DOHH2 (cell line): Measurements from ENCODE around the gene VHLL.

Experiments
- H3F3A ChIP-seq: fragments of 200-600 bp; sonication (generic), shearing (Covaris generic); 2 replicates; pipeline ENCODE4 v1.6.0; 2016; ENCODE audit warnings: antibody characterized with exemption, mild to moderate bottlenecking; ENCODE audit not compliant: control insufficient read depth, insufficient read depth
- H3K27ac ChIP-seq: fragments of 200-600 bp; sonication (generic); 2 replicates; pipeline ENCODE4 v1.5.1; 2014; ENCODE audit warnings: low read depth, mild to moderate bottlenecking, low read length, moderate library complexity
- H3K27me3 ChIP-seq: fragments of 200-600 bp; sonication (generic); 2 replicates; pipeline ENCODE4 v1.6.1; 2014; ENCODE audit warnings: mild to moderate bottlenecking, low read length, mixed read lengths; ENCODE audit not compliant: control insufficient read depth
- H3K36me3 ChIP-seq: fragments of 200-600 bp; sonication (generic); 2 replicates; pipeline ENCODE4 v1.6.1; 2014; ENCODE audit warnings: mild to moderate bottlenecking, low read length, moderate library complexity, mixed read lengths; ENCODE audit not compliant: control insufficient read depth
- H3K4me1 ChIP-seq: fragments of 200-600 bp; sonication (generic); 2 replicates; pipeline ENCODE4 v1.6.1; 2014; ENCODE audit warnings: mild to moderate bottlenecking, low read length, mixed read lengths; ENCODE audit not compliant: control insufficient read depth
- H3K4me2 ChIP-seq: fragments of 200-600 bp; sonication (generic); 2 replicates; pipeline ENCODE4 v1.6.0; 2014; ENCODE audit warnings: mild to moderate bottlenecking, low read length, moderate library complexity
- H3K4me3 ChIP-seq: fragments of 200-600 bp; sonication (generic); 2 replicates; pipeline ENCODE4 v1.5.1; 2014; ENCODE audit warnings: mild to moderate bottlenecking, low read length, mixed read lengths
- H3K79me2 ChIP-seq: fragments of 200-600 bp; sonication (generic); 2 replicates; pipeline ENCODE4 v1.6.1; 2014; ENCODE audit warnings: mild to moderate bottlenecking, low read length, mixed read lengths; ENCODE audit not compliant: control insufficient read depth
- H3K9me2 ChIP-seq: fragments of 200-600 bp; sonication (generic); replicated peaks from 2 replicates; pipeline ENCODE4 v1.6.1; 2014; ENCODE audit warnings: mild to moderate bottlenecking, low read length, mixed read lengths; ENCODE audit not compliant: control insufficient read depth
- H3K9me3 ChIP-seq: fragments of 200-600 bp; sonication (generic); 2 replicates; pipeline ENCODE4 v1.6.1; 2014; ENCODE audit warnings: antibody characterized with exemption, low read length, mixed read lengths; ENCODE audit not compliant: control insufficient read depth, insufficient read depth
- H4K20me1 ChIP-seq: fragments of 200-600 bp; sonication (generic); 2 replicates; pipeline ENCODE4 v1.6.0; 2014; ENCODE audit warnings: low read depth, mild to moderate bottlenecking, antibody characterized with exemption, low read length, moderate library complexity; ENCODE audit not compliant: control insufficient read depth, insufficient read depth
- EZH2phosphoT487 ChIP-seq: fragments of 200-600 bp; sonication (generic); IDR thresholded peaks from 2 replicates; pipeline ENCODE4 v1.6.1; 2017; ENCODE audit warnings: borderline replicate concordance, mild to moderate bottlenecking, antibody characterized with exemption, low read length, moderate library complexity, mixed read lengths
- TF ChIP-seq, protein P1 (sequence below): fragments of 200-600 bp; sonication (generic); IDR thresholded peaks from one replicate; pipeline ENCODE4 v1.5.1; 2014; ENCODE audit warnings: antibody characterized with exemption, mild to moderate bottlenecking, low read depth, low read length; ENCODE audit not compliant: poor library complexity, severe bottlenecking

Gene VHLL

DNA sequence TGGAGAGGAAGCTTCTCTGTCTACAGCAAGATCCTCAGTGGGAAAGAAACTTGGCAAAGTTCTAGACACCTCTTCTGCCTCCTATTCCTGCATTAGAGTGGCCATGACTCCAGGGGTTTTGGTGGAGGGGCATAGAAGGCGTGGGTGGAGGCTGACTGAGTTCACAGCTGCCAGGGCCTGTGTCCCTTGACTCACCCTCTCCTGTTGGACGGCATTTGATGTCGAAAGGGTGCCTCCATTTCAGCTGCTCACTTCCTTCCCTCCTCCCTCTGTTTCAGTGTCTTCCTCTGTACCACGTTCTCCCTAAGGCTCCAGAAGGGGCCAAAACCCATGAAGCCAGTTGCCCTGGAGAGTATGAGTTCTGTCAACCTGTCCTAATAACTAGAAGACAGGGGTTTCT is 14.3 kb downstream of the VHLL start:
- Histone ChIP-seq H3K9me3 (no peaks in the 10 kb centered on the region), H3K27me3 (no peaks in the 10 kb centered on the region), H3K4me2 (no peak overlapping the region), H3K9me2 (no peaks in the 10 kb centered on the region), H3K79me2 (peaks cover 45% of the 10 kb centered on the region), H3K4me1 (peaks cover 27% of the 10 kb centered on the region), H3K27ac (no peak overlapping the region), H3F3A (no peaks in the 10 kb centered on the region), H3K36me3 (peaks cover 28% of the 10 kb centered on the region), H4K20me1 (peaks cover 13% of the 10 kb centered on the region; the same call in 1 of the 2 replicates), H3K4me3 (no peak overlapping the region)
- no peak for TF ChIP-seq EZH2phosphoT487
- TF ChIP-seq, protein P1, sequence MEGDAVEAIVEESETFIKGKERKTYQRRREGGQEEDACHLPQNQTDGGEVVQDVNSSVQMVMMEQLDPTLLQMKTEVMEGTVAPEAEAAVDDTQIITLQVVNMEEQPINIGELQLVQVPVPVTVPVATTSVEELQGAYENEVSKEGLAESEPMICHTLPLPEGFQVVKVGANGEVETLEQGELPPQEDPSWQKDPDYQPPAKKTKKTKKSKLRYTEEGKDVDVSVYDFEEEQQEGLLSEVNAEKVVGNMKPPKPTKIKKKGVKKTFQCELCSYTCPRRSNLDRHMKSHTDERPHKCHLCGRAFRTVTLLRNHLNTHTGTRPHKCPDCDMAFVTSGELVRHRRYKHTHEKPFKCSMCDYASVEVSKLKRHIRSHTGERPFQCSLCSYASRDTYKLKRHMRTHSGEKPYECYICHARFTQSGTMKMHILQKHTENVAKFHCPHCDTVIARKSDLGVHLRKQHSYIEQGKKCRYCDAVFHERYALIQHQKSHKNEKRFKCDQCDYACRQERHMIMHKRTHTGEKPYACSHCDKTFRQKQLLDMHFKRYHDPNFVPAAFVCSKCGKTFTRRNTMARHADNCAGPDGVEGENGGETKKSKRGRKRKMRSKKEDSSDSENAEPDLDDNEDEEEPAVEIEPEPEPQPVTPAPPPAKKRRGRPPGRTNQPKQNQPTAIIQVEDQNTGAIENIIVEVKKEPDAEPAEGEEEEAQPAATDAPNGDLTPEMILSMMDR: no peak

DNA sequence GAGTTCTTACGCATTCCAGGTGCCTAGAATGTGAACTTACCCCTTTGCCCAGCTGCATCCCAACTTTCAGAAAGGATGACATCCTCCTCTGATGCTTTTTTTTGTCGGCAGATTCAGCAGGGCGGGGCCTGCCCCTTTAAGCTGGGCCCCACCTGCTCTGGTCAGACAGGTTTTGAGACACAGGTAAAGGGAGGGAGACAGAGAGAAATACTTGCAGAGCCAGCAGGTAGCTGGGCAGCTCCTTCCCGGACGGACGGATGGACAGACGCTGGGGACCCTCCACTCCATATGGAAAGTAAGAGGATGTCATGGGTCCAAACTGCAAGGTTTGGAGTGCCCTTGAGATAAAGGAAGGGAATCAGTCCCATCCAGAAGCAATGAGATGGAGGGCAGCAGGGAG is 15.0 kb downstream of the VHLL start, which contains the start of gene TMEM79:
TMEM79 (plus strand) TSS at position 214 of the 400 bp plus-strand sequence. CDS start 902 bp downstream, outside the sequence.
- peaks cover 51% of the 10 kb centered on the region for H3K79me2 ChIP-seq

DNA sequence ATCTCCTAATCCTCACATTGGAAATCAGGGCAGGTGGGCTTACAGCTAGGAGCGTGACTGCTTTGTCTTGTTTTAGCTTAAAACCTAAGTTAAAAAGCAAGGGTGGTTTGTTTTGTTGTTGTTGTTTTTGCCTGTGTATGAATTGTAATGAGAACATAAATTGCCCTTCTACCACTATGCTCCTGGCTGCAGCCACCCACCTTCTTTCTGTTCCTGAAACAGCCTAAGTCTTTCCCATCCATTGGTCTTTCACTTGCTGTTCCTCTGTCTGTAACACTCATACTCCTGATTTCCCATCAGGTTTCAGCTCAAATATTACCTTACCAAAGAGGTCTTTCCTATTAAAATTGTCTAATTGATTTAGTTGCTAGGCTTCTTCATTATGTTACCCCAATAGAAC is 15.6 kb downstream of the VHLL start:
- peaks cover 27% of the 10 kb centered on the region for H3K4me1 ChIP-seq
- no peaks in the 10 kb centered on the region for H3K9me3 ChIP-seq
- H3K27me3 ChIP-seq: no peaks in the 10 kb centered on the region
- peaks cover 57% of the 10 kb centered on the region for H3K79me2 ChIP-seq
- peaks cover 37% of the 10 kb centered on the region for H3K36me3 ChIP-seq
- H3K4me2 ChIP-seq: peak overlapping the region; percentile 99
- peak overlapping the region; percentile 75 for H3K4me3 ChIP-seq
- H3K27ac ChIP-seq: no peak overlapping the region
- no peak for TF ChIP-seq EZH2phosphoT487
- TF ChIP-seq, protein P1: no peak
- H3K9me2 ChIP-seq: no peaks in the 10 kb centered on the region
- H3F3A ChIP-seq: no peaks in the 10 kb centered on the region
- H4K20me1 ChIP-seq: peaks cover 15% of the 10 kb centered on the region; the same call in 1 of the 2 replicates

More for the DNA sequence above, 15.0 kb downstream of the VHLL start, which contains the start of gene TMEM79:
- Histone ChIP-seq H4K20me1 (peaks cover 15% of the 10 kb centered on the region; the same call in 1 of the 2 replicates), H3K4me2 (peak within 1 kb of the TSS; percentile 99), H3K9me2 (no peaks in the 10 kb centered on the region), H3K27me3 (no peaks in the 10 kb centered on the region), H3K27ac (peak within 1 kb of the TSS; percentile 24), H3K36me3 (peaks cover 34% of the 10 kb centered on the region), H3K9me3 (no peaks in the 10 kb centered on the region), H3K4me1 (peaks cover 27% of the 10 kb centered on the region), H3K4me3 (peak within 1 kb of the TSS; percentile 75), H3F3A (no peaks in the 10 kb centered on the region)
- TF ChIP-seq EZH2phosphoT487: no peak
- TF ChIP-seq, protein P1: no peak
